Prostate gland (tissue), 2 donors: ENCODE measurements around the gene PLSCR5.

Experiments used
- CTCF ChIP-seq, 4 experiments: fragments of 200-600 bp in 2 of 4; fragments of 450-650 bp in 2 of 4; sonication (generic) in 2 of 4; IDR thresholded peaks; 1 replicate in 3 of 4; 2 replicates in 1 of 4; pipeline ENCODE4 v1.5.1; 2016 to 2019; ENCODE audit warnings: antibody characterized with exemption in 4 of 4, mild to moderate bottlenecking in 2 of 4, moderate library complexity in 2 of 4
- POLR2A ChIP-seq: fragments of 450-650 bp; IDR thresholded peaks from one replicate; pipeline ENCODE4 v1.6.1; 2016; ENCODE audit warnings: antibody characterized with exemption, mild to moderate bottlenecking
- POLR2AphosphoS5 ChIP-seq: sonication (generic); formaldehyde crosslinking; IDR thresholded peaks from one replicate; pipeline ENCODE4 v1.6.1; 2017; ENCODE audit warnings: antibody characterized with exemption

- TF ChIP-seq CTCF (IDR thresholded peaks at IDR 0.05), result no peak
- no peak for TF ChIP-seq POLR2A
- no peak for TF ChIP-seq POLR2AphosphoS5
Measured at GRCh38 chr3:146561879-146562278, 43.3 kb downstream of the PLSCR5 start.
